Neuron (in vitro differentiated cells): Measurements from ENCODE around the gene KRTAP10-12.
"Not testable (repeated sequence)": the region's sequence is repeated elsewhere in the genome, so short reads cannot be mapped to it uniquely, and the experiment has no call there.

Experiments used
- H2AFZ ChIP-seq: one replicate; pipeline ENCODE4 v1.6.1; 2013; ENCODE audit warnings: low read depth, mild to moderate bottlenecking, inconsistent platforms, low read length, moderate library complexity
- H3K27me3 ChIP-seq: one replicate; pipeline ENCODE4 v1.6.1; 2013; ENCODE audit warnings: low read length; ENCODE audit not compliant: insufficient read depth
- H3K36me3 ChIP-seq: one replicate; pipeline ENCODE4 v1.6.1; 2013; ENCODE audit warnings: low read length; ENCODE audit not compliant: insufficient read depth
- H3K4me1 ChIP-seq: one replicate; pipeline ENCODE4 v1.6.1; 2013; ENCODE audit warnings: low read length; ENCODE audit not compliant: insufficient read depth
- H3K4me3 ChIP-seq: 2 replicates; pipeline ENCODE4 v1.5.1; 2013; ENCODE audit warnings: mild to moderate bottlenecking, low read length, moderate library complexity
- H3K9me3 ChIP-seq: one replicate; pipeline ENCODE4 v1.6.1; 2013; ENCODE audit warnings: low read length

The KRTAP10-12 gene, protein sequence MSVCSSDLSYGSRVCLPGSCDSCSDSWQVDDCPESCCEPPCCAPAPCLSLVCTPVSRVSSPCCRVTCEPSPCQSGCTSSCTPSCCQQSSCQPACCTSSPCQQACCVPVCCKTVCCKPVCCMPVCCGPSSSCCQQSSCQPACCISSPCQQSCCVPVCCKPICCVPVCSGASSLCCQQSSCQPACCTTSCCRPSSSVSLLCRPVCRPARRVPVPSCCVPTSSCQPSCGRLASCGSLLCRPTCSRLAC

DNA sequence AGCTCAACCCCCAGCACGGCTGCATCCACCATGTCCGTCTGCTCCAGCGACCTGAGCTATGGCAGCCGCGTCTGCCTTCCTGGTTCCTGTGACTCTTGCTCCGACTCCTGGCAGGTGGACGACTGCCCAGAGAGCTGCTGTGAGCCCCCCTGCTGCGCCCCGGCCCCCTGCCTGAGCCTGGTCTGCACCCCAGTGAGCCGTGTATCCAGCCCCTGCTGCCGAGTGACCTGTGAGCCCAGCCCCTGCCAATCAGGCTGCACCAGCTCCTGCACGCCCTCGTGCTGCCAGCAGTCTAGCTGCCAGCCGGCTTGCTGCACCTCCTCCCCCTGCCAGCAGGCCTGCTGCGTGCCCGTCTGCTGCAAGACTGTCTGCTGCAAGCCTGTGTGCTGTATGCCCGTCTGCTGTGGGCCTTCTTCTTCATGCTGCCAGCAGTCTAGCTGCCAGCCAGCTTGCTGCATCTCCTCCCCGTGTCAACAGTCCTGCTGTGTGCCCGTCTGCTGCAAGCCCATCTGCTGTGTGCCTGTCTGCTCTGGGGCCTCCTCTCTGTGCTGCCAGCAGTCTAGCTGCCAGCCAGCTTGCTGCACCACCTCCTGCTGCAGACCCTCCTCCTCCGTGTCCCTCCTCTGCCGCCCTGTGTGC lies at the start of gene KRTAP10-12:
Gene KRTAP10-12 (plus strand): TSS at position 1 of the 639 bp plus-strand sequence. CDS start 30 bp downstream, at position 31.
- H3K9me3 ChIP-seq = not testable (repeated sequence)
- peaks cover 14% of the 10 kb centered on the region for H3K4me1 ChIP-seq

DNA sequence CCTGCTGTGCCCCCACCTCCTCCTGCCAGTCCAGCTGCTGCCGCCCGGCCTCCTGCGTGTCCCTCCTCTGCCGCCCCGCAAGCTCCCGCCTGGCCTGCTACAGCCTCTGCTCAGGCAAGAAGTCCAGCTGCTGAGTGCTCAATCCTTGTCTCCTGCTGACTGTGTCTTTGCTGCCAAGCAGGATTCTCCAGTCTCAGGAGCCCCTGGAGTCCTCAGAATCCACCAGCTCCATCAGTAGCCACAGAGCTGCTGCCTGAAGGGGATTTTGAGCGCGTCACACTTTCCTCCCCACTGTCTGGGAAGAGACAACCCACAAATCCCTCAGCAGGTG lies 49.8 kb upstream of the KRTAP10-12 start:
- Histone ChIP-seq H3K4me3 (no peak overlapping the region), H3K4me1 (no peaks in the 10 kb centered on the region), H3K9me3 (no peaks in the 10 kb centered on the region), H2AFZ (no peak overlapping the region), H3K27me3 (peaks cover 13% of the 10 kb centered on the region), H3K36me3 (no peaks in the 10 kb centered on the region)

More for the DNA sequence above, at the start of gene KRTAP10-12:
- not testable (repeated sequence) for H2AFZ ChIP-seq, H3K4me3 ChIP-seq, H3K36me3 ChIP-seq
- H3K27me3 ChIP-seq = peaks cover 36% of the 10 kb centered on the region

DNA sequence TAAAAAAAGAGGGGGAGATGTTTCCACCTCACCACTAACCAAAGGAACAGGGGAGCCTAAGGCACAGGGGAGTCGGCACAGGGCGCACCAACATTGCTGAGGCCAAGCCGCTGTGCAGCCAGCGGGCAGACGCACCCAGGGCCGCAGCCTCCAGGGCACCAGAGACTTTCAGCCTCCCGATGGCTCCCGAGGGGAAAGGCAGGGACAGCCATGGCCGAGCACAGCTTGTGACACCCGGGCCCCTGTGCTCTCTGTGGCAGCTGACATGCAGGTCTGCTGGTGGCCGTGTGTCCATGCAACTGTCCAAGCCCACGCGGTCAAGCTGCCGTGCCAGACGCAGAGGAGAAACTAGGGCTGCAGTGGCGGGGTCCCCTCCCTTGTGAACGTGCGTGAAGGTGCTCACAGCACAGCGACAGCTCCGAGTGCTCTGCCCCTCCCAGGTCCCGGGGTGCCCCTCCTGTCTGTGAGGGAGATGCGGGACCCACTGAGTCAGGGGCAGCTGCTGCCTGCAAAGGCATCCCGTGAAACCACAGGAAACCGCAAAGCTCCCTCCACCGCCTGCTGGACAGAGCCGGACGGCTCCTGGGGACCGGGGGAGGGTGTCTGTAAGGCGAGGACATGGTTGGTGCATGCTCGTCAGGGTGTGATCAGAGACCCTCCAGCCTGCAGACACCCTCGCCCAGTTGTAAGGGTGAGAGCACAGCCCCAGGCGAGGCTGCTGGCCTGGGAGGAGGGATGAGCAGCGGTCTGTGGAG lies 48.2 kb upstream of the KRTAP10-12 start:
- peaks cover 13% of the 10 kb centered on the region for H3K27me3 ChIP-seq
- no peaks in the 10 kb centered on the region for H3K9me3 ChIP-seq
- no peaks in the 10 kb centered on the region for H3K4me1 ChIP-seq
- no peak overlapping the region for H3K4me3 ChIP-seq
- no peak overlapping the region for H2AFZ ChIP-seq
- no peaks in the 10 kb centered on the region for H3K36me3 ChIP-seq

DNA sequence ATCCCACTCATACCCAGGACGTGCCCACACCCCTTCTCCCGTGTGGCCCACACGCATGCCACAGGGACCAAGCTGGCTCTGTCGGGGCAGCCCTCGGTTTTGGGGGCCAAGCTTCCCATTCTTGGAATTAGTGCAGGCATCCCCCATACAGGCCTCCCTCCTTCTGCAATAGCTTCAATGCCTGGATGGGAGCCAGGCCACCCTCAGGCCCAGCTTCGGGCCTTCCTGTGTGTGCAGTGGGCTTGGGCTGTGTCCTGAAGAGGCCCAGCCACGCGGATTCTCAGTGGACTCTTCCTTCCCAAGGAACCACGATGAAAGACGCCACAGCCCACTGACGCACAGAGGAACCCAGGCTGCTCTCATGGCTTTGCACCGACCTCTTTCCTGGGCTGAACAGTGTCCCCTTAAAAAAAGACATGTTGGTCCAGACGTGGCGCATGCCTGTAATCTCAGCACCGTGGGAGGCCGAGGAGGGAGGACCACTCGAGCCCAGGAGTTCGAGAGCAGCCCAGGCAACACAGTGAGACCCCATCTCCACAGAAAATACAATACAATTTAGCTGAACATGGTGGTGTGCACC lies 47.4 kb upstream of the KRTAP10-12 start:
- Histone ChIP-seq H3K36me3 (no peaks in the 10 kb centered on the region), H3K4me1 (no peaks in the 10 kb centered on the region), H3K4me3 (no peak overlapping the region), H3K9me3 (no peaks in the 10 kb centered on the region), H2AFZ (no peak overlapping the region), H3K27me3 (peaks cover 13% of the 10 kb centered on the region)

DNA sequence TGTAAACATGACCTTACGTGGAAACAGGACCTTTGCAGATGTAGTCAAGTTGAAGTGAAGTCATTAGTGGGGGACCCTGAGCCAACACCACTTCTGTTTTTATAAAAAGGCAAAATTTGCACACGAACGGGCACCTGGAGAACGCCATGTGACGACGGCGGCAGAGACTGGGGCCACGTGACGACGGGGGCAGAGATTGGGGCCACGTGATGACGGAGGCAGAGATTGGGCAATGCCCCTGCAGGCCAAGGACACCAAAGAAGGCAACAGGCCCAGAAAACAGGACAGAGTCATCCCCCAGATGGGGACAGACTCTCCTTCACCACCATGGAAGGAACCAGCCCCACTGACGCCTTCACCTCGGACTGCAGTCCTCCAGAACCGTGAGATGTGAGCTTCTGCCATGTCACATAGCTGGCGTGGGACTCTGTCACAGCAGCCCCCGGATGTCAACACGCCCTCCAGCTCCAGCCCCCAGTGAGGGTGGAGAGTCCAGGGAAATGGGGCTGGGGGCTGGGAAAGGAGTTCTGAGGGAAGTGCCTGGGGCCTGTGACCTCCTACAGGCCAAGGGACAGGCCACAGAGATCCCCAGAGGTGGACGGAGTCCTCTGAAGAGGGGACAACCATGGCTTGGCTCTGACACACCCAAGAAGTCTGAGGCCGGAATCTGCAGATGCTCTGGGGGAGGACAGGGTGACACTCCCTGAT lies 46.6 kb upstream of the KRTAP10-12 start:
- peaks cover 13% of the 10 kb centered on the region for H3K27me3 ChIP-seq
- no peaks in the 10 kb centered on the region for H3K9me3 ChIP-seq
- no peak overlapping the region for H3K4me3 ChIP-seq
- no peaks in the 10 kb centered on the region for H3K36me3 ChIP-seq
- H3K4me1 ChIP-seq = no peaks in the 10 kb centered on the region
- H2AFZ ChIP-seq = no peak overlapping the region

DNA sequence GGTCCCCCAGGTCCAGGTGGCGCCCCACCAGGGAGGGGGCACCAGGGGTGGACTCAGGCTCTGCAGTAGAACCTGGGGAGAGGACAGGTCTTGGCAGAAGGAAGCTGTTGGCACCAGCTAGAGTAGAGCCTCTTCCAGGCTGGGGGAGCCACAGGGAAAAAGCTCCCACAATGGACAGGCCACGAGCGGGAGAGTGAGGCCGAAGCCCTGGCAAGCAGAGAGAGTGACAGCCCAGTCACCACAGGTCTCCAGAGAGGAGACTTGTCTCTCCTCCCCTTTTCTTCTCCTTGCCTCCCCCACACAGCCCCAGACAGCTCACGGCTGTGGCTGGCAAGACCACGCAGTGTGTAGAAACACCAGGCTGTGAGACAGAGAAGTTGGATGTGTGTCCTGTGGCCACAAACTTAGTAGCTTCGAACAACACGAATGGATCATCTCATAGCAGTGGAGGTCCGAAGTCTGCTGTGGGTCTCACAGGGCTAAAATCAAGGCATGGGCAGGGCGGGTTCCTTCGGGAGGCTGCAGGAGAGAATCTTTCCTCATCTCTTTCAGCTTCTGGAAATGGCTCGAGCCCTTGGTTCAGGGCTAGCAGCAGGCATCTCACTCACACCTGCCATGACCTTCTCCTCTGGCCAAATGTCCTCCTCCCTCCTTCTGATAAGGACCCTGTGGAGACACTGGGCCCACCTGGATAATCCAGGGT lies 45.8 kb upstream of the KRTAP10-12 start:
- Histone ChIP-seq H3K36me3 (no peaks in the 10 kb centered on the region), H3K9me3 (no peaks in the 10 kb centered on the region), H2AFZ (no peak overlapping the region), H3K4me3 (no peak overlapping the region), H3K27me3 (peaks cover 13% of the 10 kb centered on the region), H3K4me1 (no peaks in the 10 kb centered on the region)

DNA sequence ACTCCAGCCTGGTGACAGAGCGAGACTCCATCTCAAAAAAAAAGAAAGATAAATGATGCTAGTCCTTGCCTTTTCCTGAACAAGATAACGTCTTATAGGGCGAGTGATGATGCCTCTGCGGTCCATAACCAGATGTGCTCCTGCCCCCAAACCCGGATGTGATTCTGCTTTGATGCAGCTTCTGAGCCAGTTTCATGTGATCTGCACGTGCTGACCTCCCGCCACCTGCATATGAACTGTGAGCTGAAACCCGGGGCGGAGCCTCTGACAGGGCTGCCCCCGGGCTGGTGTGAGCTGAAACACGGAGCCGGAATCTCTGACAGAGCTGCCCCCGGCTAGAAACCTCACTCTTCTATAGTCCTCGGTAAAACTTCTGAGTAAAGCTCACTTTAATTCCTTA lies 43.8 kb upstream of the KRTAP10-12 start:
- Histone ChIP-seq H3K27me3 (no peaks in the 10 kb centered on the region), H3K36me3 (no peaks in the 10 kb centered on the region)

DNA sequence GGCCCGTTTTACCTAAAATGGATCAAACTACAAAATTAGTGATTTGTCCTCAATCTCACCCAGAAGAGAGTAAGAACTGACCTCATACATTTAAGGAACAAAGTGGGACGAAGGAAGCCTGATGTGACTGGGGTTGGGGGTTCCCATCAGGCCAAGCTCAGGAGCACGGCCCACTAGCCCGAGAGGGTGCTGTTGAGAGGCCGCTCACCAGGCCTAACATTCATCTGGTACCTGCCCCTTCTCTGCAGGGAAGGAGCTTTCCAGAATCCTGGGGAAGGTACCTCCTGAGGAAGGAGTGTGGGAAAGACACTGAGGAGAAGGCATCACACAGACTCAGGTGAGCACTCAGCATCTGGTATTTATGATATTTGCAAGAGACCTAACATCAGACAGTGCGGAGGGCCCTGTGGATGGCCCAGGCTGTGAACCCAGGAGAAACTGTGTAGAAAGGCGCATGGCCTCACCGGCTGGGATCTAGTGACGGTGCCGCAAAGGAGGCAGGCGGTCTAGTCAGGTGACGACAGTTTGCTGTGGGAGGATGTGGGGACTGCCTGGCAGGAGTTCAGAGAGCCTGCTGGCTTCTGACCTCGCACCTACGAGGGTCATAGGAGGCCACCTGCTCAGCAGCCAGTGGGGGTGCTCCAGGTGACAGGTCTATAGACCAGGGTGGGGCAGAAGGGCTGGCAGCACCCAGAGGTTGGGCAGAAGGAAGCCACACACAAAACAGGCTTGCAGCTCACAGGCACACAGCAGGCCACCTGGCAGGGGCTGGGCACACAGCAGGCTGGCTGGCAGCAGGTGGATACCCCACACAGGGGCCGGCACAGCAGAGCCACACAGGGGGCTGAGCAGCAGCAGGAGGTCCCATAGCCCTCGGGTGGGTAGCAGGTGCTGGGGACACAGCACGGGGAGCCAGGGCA lies 43.1 kb upstream of the KRTAP10-12 start:
- no peaks in the 10 kb centered on the region for H3K27me3 ChIP-seq
- H3K4me3 ChIP-seq = no peak overlapping the region
- H3K9me3 ChIP-seq = no peaks in the 10 kb centered on the region
- no peaks in the 10 kb centered on the region for H3K4me1 ChIP-seq
- H3K36me3 ChIP-seq = no peaks in the 10 kb centered on the region
- no peak overlapping the region for H2AFZ ChIP-seq

More for the DNA sequence above, 43.8 kb upstream of the KRTAP10-12 start:
- H3K4me3 ChIP-seq = no peak overlapping the region
- no peak overlapping the region for H2AFZ ChIP-seq
- no peaks in the 10 kb centered on the region for H3K4me1 ChIP-seq
- no peaks in the 10 kb centered on the region for H3K9me3 ChIP-seq

DNA sequence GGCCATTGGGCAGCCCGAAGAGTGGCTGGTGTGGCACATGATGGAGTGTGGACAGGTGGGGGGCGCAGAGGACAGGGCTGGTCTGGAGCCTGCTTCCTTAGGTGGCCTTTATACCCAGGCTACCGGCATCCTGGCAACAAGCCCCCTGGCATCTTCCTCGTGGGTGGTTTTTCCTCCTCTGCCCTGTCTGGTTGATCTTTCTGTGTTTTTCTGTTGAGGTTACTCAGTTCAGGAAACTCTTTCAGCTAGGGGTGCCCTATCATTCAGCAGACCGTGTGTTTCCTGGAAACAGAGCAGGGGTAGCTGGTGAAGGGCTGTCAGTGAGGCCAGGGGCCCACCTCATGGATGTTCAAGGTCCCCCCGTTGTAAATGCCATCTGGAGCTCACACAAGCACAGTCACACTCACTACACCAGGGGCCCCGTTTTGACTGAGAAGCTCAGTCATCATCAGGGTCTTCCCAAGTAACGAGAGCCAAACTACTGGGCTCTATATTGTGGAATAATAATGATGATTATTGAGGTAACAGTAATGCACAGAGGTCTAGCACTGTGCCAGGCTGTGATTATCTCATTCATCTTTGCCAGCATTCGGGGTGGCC lies 42.3 kb upstream of the KRTAP10-12 start, which contains the start of gene KRTAP12-4:
Gene KRTAP12-4 (minus strand): TSS at position 84 of the 600 bp plus-strand sequence. CDS start 45 bp downstream, at position 39.
- Histone ChIP-seq H3K9me3 (no peaks in the 10 kb centered on the region), H3K4me3 (no peak within 1 kb of the TSS), H3K27me3 (no peaks in the 10 kb centered on the region), H3K4me1 (no peaks in the 10 kb centered on the region), H3K36me3 (no peaks in the 10 kb centered on the region), H2AFZ (no peak within 1 kb of the TSS)

DNA sequence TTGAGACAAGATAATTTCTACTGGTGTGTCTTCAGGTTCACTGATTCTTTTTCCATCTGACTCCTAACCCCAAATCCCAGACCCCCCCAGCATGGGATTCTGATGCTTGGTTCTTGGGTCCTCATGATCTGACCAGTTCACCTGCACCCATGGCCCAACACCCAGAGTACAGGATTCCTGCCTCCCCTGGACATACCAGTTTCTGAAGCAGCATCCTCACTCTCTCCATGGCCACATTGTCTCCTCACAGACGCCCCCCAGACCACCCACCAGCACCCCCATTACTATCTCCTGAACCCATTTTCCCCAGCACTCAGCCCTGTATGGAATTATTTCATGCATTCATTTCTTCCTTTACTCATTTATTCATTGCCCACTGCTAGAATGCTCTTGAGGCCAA lies 40.1 kb upstream of the KRTAP10-12 start:
- Histone ChIP-seq H3K9me3 (no peaks in the 10 kb centered on the region), H3K36me3 (no peaks in the 10 kb centered on the region), H3K4me3 (no peak overlapping the region), H3K4me1 (no peaks in the 10 kb centered on the region), H2AFZ (no peak overlapping the region), H3K27me3 (no peaks in the 10 kb centered on the region)
